ENCODE measurements around the gene RAD9A. TPM values are rescaled to one million over a fixed set of nuclear protein-coding genes. Genes with fewer than 3 reads are reported as not detected.

The RAD9A gene
- total RNA-seq, 1 experiment from 2014 or later, result 26.9 TPM

- CTCF ChIA-PET, result interaction anchor here (0.5 to 4.9 kb wide), 15 partner anchors 8 to 78 kb away, joined by 3 to 46 read pairs (median 5); partner anchors contain the start of genes CLCF1, POLD4, PPP1CA and SSH3
These were observed 10.4 kb upstream of the RAD9A start for GRCh38 chr11:67381244-67381972.

DNA sequence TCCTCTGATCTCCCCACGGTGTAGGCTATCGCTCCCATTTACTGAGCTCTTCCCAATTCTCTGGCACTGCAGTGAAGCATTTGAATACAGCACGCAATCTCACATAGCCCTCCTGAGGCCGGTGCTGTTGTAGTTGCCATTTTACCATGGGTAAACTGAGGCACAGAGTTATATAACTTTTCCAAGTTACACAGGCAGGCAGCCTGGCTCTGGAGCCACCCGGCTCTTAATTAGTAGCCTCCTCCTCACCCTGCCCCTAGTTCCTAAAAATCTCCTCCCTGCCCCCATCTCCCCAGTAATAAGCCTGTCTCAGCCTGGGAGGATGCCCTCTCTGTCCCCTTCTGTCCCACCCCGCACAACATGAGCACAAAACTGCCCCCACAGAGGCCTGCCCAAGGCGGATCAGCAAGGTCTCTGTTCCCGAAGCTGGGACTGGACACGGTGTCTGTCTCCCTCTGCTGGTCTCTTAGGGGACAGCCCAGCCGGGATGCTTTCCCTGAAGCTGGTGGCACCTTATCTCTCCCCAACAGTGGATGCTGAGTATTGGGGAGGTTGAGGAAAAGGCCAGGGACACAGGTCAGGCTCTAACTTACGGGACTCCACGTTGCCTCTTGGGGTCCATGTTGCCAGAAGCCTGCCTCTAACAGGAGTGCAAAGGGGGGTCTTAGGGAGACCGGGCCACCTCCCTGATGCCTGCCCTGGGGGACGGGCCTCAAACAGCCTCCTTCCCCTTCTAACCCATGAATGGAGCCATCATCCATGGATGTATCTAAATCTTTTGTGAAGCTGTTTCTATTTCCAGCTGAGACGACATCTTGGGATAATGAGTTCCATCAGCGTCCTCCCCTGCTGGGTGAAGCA, 9.3 kb upstream of the RAD9A start:
- Mint-ChIP-seq H3K4me3 (ENCODE audit: low read depth, unreplicated experiment) (no peak overlapping the region), H3K27me3 (ENCODE audit: unreplicated experiment) (no peaks in the 10 kb centered on the region), H3K27ac (ENCODE audit: unreplicated experiment) (peak overlapping the region; percentile 2), H3K4me1 (ENCODE audit: low read depth, unreplicated experiment) (peaks cover 59% of the 10 kb centered on the region), H3K36me3 (ENCODE audit: insufficient read depth, unreplicated experiment) (peaks cover 13% of the 10 kb centered on the region), H3K9me3 (ENCODE audit: low read depth, unreplicated experiment) (no peaks in the 10 kb centered on the region)
- CTCF ChIA-PET, result interaction anchor here (0.6 to 4.9 kb wide), 16 partner anchors 9 to 329 kb away, joined by 3 to 46 read pairs (median 6); partner anchors contain the start of genes CLCF1, POLD4, PPP1CA and RAD9A
- TF ChIP-seq CTCF (IDR thresholded peaks at IDR 0.05; ENCODE audit: unreplicated experiment), result peak; percentile 94
- no TSS peak for BruUV-seq (replicated peaks)
- intact Hi-C loops (cut with micrococcal nuclease; ENCODE audit: unreplicated experiment), result loop anchor here (5.0 to 10.0 kb wide), 2 partner anchors 35 to 118 kb away; partner anchors contain the start of gene GRK2
- peak; percentile 88 for DNase-seq

More at GRCh38 chr11:67381244-67381972, 10.4 kb upstream of the RAD9A start:
- no peaks in the 10 kb centered on the region for H3K27me3 Mint-ChIP-seq (ENCODE audit: unreplicated experiment)
- intact Hi-C loops (cut with micrococcal nuclease; ENCODE audit: unreplicated experiment), result loop anchor here (5.0 to 10.0 kb wide), 2 partner anchors 34 to 117 kb away; partner anchors contain the start of gene GRK2
- H3K27ac Mint-ChIP-seq (ENCODE audit: unreplicated experiment), result peak overlapping the region; percentile 51
- peaks cover 70% of the 10 kb centered on the region for H3K4me1 Mint-ChIP-seq (ENCODE audit: low read depth, unreplicated experiment)
- TF ChIP-seq CTCF (IDR thresholded peaks at IDR 0.05; ENCODE audit: unreplicated experiment), result no peak
- H3K9me3 Mint-ChIP-seq (ENCODE audit: low read depth, unreplicated experiment), result no peaks in the 10 kb centered on the region
- BruUV-seq (replicated peaks), result no TSS peak
- H3K4me3 Mint-ChIP-seq (ENCODE audit: low read depth, unreplicated experiment), result no peak overlapping the region
- no peak for DNase-seq
- peaks cover 20% of the 10 kb centered on the region for H3K36me3 Mint-ChIP-seq (ENCODE audit: insufficient read depth, unreplicated experiment)

GRCh38 chr11:67384851-67385366, 6.9 kb upstream of the RAD9A start:
- TF ChIP-seq CTCF (IDR thresholded peaks at IDR 0.05; ENCODE audit: unreplicated experiment), result no peak
- CTCF ChIA-PET, result interaction anchor here (1.4 to 1.5 kb wide), 2 partner anchors 11 to 68 kb away, joined by 3 to 4 read pairs; partner anchors contain the start of gene CLCF1
- no peaks in the 10 kb centered on the region for H3K9me3 Mint-ChIP-seq (ENCODE audit: low read depth, unreplicated experiment)
- no peak overlapping the region for H3K4me3 Mint-ChIP-seq (ENCODE audit: low read depth, unreplicated experiment)
- no peak for DNase-seq
- no peak overlapping the region for H3K27ac Mint-ChIP-seq (ENCODE audit: unreplicated experiment)
- intact Hi-C loops (cut with micrococcal nuclease; ENCODE audit: unreplicated experiment), result loop anchor here (5.0 to 10.0 kb wide), 2 partner anchors 38 to 120 kb away; partner anchors contain the start of gene GRK2
- H3K27me3 Mint-ChIP-seq (ENCODE audit: unreplicated experiment), result no peaks in the 10 kb centered on the region
- peaks cover 11% of the 10 kb centered on the region for H3K36me3 Mint-ChIP-seq (ENCODE audit: insufficient read depth, unreplicated experiment)
- peaks cover 52% of the 10 kb centered on the region for H3K4me1 Mint-ChIP-seq (ENCODE audit: low read depth, unreplicated experiment)
- BruUV-seq (replicated peaks), result no TSS peak

GRCh38 chr11:67387069-67387468, 4.7 kb upstream of the RAD9A start:
- CTCF ChIA-PET, result interaction anchor here (0.7 to 1.1 kb wide), 2 partner anchors 9 to 34 kb away, joined by 5 read pairs; no protein-coding TSS in a partner anchor
- H3K27me3 Mint-ChIP-seq (ENCODE audit: unreplicated experiment), result no peaks in the 10 kb centered on the region
- no peaks in the 10 kb centered on the region for H3K9me3 Mint-ChIP-seq (ENCODE audit: low read depth, unreplicated experiment)
- BruUV-seq (replicated peaks), result no TSS peak
- H3K4me3 Mint-ChIP-seq (ENCODE audit: low read depth, unreplicated experiment), result no peak overlapping the region
- no peak for DNase-seq
- peaks cover 27% of the 10 kb centered on the region for H3K36me3 Mint-ChIP-seq (ENCODE audit: insufficient read depth, unreplicated experiment)
- intact Hi-C loops (cut with micrococcal nuclease; ENCODE audit: unreplicated experiment), result loop anchor here (10.0 kb wide), 1 partner anchor 122 kb away; the partner anchor contains the start of gene GRK2
- H3K4me1 Mint-ChIP-seq (ENCODE audit: low read depth, unreplicated experiment), result peaks cover 34% of the 10 kb centered on the region
- H3K27ac Mint-ChIP-seq (ENCODE audit: unreplicated experiment), result peak overlapping the region; percentile 68
- TF ChIP-seq CTCF (IDR thresholded peaks at IDR 0.05; ENCODE audit: unreplicated experiment), result no peak
